Esophagus squamous epithelium (tissue), 5 donors: ENCODE data around the gene LOXL1. TPM values are rescaled to one million over a fixed set of nuclear protein-coding genes. Genes with fewer than 3 reads are reported as not detected.
A peak's percentile ranks its signal among the peaks of the same experiment; 100 is the strongest.

Experiments used
- DNase-seq: peaks from one replicate; lab custom pipeline; 2025; lab: John Stamatoyannopoulos, UW
- H3K27ac ChIP-seq, 4 donors: fragments of 200-600 bp; sonication (generic); one replicate each; pipeline ENCODE4 v1.5.1; 2016 to 2019; ENCODE audit warnings: mild to moderate bottlenecking in 1 of 4
- H3K27me3 ChIP-seq, 4 donors: fragments of 200-600 bp; sonication (generic); 1 replicate in 3 of 4; 2 replicates in 1 of 4; pipeline versions ENCODE4 v1.5.1 to v1.6.0; 2017 to 2021; ENCODE audit warnings: antibody characterized with exemption in 1 of 4
- H3K36me3 ChIP-seq, 3 donors: fragments of 200-600 bp; sonication (generic); one replicate each; pipeline ENCODE4 v1.5.1; 2016 to 2019
- H3K4me1 ChIP-seq, 3 donors: fragments of 200-600 bp; sonication (generic); one replicate each; pipeline ENCODE4 v1.5.1; 2017 to 2019
- H3K4me3 ChIP-seq, 4 donors: fragments of 200-600 bp; sonication (generic); 1 replicate in 3 of 4; 2 replicates in 1 of 4; pipeline ENCODE4 v1.5.1; 2016 to 2019; ENCODE audit warnings: mild to moderate bottlenecking in 2 of 4, moderate library complexity in 1 of 4
- H3K9me3 ChIP-seq, 3 donors: fragments of 200-600 bp; sonication (generic); one replicate each; pipeline ENCODE4 v1.5.1; 2016 to 2019
- POLR2A ChIP-seq, 4 donors: fragments of 450-650 bp; IDR thresholded peaks; one replicate each; pipeline ENCODE4 v1.6.1; 2017; ENCODE audit warnings: antibody characterized with exemption in 4 of 4, mild to moderate bottlenecking in 4 of 4, moderate library complexity in 3 of 4
- WGBS, 2 donors: methylation state at CpG; one replicate each; pipeline ENCODE4 v1.1.5; 2018; 5-methylcytosine and 5-hydroxymethylcytosine counted together
- intact Hi-C: fragments of 100-400 bp; cut with DNase I; formaldehyde crosslinking; loops from one replicate; pipeline ENCODE4 v1.15.0; 2022
- total RNA-seq, 4 donors: library from RNA; depleted of rRNA; stranded (reverse); fragments of >200 nt; gene quantifications; one replicate each; pipeline ENCODE4 v1.1.0, GENCODE V29; 2016
- TF ChIP-seq, protein P1 (sequence below), 6 experiments: fragments of 450-650 bp in 4 of 6; fragments of 200-600 bp in 2 of 6; sonication (generic) in 2 of 6; IDR thresholded peaks; one replicate each; pipeline ENCODE4 v1.5.1; 2016 to 2019; ENCODE audit warnings: antibody characterized with exemption in 6 of 6, mild to moderate bottlenecking in 4 of 6, moderate library complexity in 4 of 6
- donor health status: DM: yes; HTN: yes; CAD: no.

Gene LOXL1
- total RNA-seq, 4 donors from 2014 or later, result 4.3 to 7.7 (median 6.3) TPM

DNA sequence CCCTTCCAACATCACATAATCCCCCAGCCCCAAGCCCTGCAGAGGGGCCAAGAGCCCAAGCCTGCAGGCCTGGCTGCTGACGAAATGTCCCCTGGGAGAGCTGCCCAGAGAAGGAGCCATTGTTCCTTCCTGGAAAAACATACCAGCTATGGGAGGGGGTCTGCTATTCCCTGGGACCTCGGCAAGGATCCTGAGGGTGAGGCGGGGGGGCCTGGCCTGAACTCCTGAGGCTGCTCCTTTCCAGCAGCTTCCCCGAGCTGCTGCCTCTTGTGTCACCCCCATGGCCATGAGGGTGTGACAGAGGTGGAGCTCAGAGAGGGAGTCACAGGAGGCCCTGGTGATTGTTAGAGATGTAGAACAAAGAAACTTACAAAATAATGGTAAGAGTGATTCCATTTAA, 12.9 kb downstream of the LOXL1 start:
- intact Hi-C loops, result no loop called here
- no peaks in the 10 kb centered on the region for H3K27me3 ChIP-seq
- 57 to 77% methylated on average over 1 to 4 of the region's 4 CpGs for WGBS, 2 donors
- no peaks in the 10 kb centered on the region for H3K36me3 ChIP-seq
- no peak for DNase-seq
- H3K4me1 ChIP-seq, result peaks cover 11 to 60% (median 36%) of the 10 kb centered on the region in 3 donors
- no peak overlapping the region for H3K27ac ChIP-seq
- TF ChIP-seq, protein P1, sequence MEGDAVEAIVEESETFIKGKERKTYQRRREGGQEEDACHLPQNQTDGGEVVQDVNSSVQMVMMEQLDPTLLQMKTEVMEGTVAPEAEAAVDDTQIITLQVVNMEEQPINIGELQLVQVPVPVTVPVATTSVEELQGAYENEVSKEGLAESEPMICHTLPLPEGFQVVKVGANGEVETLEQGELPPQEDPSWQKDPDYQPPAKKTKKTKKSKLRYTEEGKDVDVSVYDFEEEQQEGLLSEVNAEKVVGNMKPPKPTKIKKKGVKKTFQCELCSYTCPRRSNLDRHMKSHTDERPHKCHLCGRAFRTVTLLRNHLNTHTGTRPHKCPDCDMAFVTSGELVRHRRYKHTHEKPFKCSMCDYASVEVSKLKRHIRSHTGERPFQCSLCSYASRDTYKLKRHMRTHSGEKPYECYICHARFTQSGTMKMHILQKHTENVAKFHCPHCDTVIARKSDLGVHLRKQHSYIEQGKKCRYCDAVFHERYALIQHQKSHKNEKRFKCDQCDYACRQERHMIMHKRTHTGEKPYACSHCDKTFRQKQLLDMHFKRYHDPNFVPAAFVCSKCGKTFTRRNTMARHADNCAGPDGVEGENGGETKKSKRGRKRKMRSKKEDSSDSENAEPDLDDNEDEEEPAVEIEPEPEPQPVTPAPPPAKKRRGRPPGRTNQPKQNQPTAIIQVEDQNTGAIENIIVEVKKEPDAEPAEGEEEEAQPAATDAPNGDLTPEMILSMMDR (IDR thresholded peaks at IDR 0.05), result no peak
- no peak for TF ChIP-seq POLR2A (IDR thresholded peaks at IDR 0.05)
- no peaks in the 10 kb centered on the region for H3K9me3 ChIP-seq
- H3K4me3 ChIP-seq, result no peak overlapping the region

GRCh38 chr15:73940061-73940981, 14.1 kb downstream of the LOXL1 start:
- H3K4me1 ChIP-seq, result peaks cover 11 to 64% (median 40%) of the 10 kb centered on the region in 3 donors
- intact Hi-C loops, result no loop called here
- H3K36me3 ChIP-seq, result no peaks in the 10 kb centered on the region
- no peaks in the 10 kb centered on the region for H3K27me3 ChIP-seq
- TF ChIP-seq, protein P1 (IDR thresholded peaks at IDR 0.05), result no peak
- TF ChIP-seq POLR2A (IDR thresholded peaks at IDR 0.05), result no peak
- no peaks in the 10 kb centered on the region for H3K9me3 ChIP-seq
- H3K27ac ChIP-seq, result peak overlapping the region in 3 of 4 donors; percentile 17 to 62 (median 25)
- WGBS, 2 donors, result 76 to 85% methylated on average over 4 to 5 of the region's 8 CpGs
- DNase-seq, result no peak
- H3K4me3 ChIP-seq, result no peak overlapping the region

- intact Hi-C loops, result no loop called here
- Histone ChIP-seq H3K9me3 (no peaks in the 10 kb centered on the region), H3K27me3 (no peaks in the 10 kb centered on the region), H3K4me3 (no peak overlapping the region), H3K4me1 (peaks cover 11 to 56% (median 33%) of the 10 kb centered on the region in 3 donors), H3K27ac (peak overlapping the region in 2 of 4 donors; percentile 25 to 62), H3K36me3 (no peaks in the 10 kb centered on the region)
- DNase-seq, result no peak
- WGBS, 2 donors, result no CpG with 5 or more reads among the region's 1 CpG
- TF ChIP-seq POLR2A (IDR thresholded peaks at IDR 0.05), result no peak
- TF ChIP-seq, protein P1 (IDR thresholded peaks at IDR 0.05), result no peak
These were observed 14.8 kb downstream of the LOXL1 start for GRCh38 chr15:73941044-73941443.

DNA sequence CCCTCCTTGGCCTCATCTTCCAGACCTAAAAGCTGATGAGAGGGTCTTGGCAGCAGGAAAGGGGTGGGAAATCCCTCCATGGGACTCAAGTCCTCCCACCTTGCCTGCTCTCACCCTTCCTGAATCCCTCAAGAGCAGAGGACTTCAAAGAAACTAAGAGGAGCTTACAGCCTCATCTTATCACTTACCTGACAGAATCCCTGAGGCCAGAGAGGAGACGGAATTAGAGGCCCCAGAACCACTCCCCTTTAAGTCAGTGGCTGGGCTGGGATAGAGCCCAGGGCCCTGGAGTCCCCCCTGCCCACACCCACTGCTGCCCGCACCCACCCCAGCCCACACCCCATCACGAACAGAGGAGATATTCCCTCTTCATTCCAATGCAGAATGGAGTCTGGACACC, 15.2 kb downstream of the LOXL1 start:
- H3K4me1 ChIP-seq, result peaks cover 11 to 52% (median 29%) of the 10 kb centered on the region in 3 donors
- H3K27me3 ChIP-seq, result no peaks in the 10 kb centered on the region
- intact Hi-C loops, result no loop called here
- H3K27ac ChIP-seq, result peak overlapping the region in 2 of 4 donors; percentile 25 to 62
- H3K4me3 ChIP-seq, result no peak overlapping the region
- DNase-seq, result no peak
- no peaks in the 10 kb centered on the region for H3K9me3 ChIP-seq
- H3K36me3 ChIP-seq, result no peaks in the 10 kb centered on the region
- no peak for TF ChIP-seq POLR2A (IDR thresholded peaks at IDR 0.05)
- TF ChIP-seq, protein P1 (IDR thresholded peaks at IDR 0.05), result no peak
- 67 to 89% methylated on average over 1 to 3 of the region's 3 CpGs for WGBS, 2 donors
